Measurements from ENCODE around the gene PTBP3. TPM values are rescaled to one million over a fixed set of nuclear protein-coding genes. Genes with fewer than 3 reads are reported as not detected.

PTBP3 gene
- total and polyA plus RNA-seq, 2 of the 13 experiments (the other 11 are each of a cell fraction or from before 2014, with no cell fraction given) = 52.8 to 61.1 TPM

DNA sequence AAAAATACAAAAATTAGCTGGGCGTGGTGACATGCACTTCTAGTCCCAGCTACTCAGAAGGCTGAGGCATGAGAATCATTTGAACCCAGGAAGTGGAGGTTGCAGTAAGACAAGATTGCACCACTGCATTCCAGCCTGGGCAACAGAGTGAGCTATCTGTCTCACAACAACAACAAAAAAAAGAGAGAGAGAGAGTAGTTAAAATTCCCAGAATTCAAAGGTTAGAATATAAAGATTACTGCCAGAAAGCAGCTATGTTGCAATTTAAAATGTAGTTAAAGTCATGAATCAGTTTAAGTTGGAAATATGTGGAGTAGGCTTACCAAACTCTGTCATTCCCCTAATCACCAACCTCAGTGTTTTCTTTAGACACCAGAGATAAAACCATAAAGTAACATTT lies 99.7 kb downstream of the PTBP3 start:
- Histone ChIP-seq H3K4me3 (replicated peaks in 1 of 3; ENCODE audit: insufficient read depth in 1 of 3, low read depth in 2 of 3, low read length in 3 of 3) (no peak overlapping the region), H3K27me3 (ENCODE audit: control insufficient read depth in 1 of 2, insufficient read depth in 2 of 2, low read length in 2 of 2) (no peaks in the 10 kb centered on the region), H3K27ac (ENCODE audit: extremely low read length, insufficient read depth, low read length) (no peak overlapping the region), H3K4me1 (ENCODE audit: insufficient read depth, low read length) (peaks cover 14% of the 10 kb centered on the region), H2AFZ (ENCODE audit: low read length) (no peak overlapping the region), H3K36me3 (replicated peaks in 1 of 2; ENCODE audit: control insufficient read depth in 1 of 2, insufficient read depth in 2 of 2, low read length in 2 of 2) (peaks cover 4 to 26% of the 10 kb centered on the region in 2 experiments), H3K9me3 (ENCODE audit: low read length) (no peaks in the 10 kb centered on the region), H3K4me2 (ENCODE audit: low read depth, low read length) (no peak overlapping the region), H3K9ac (ENCODE audit: insufficient read depth, low read depth, low read length) (no peak overlapping the region), H3K79me2 (ENCODE audit: insufficient read depth, low read length) (peaks cover 2% of the 10 kb centered on the region), H4K20me1 (ENCODE audit: insufficient read depth, low read length) (no peaks in the 10 kb centered on the region)
- ChIA-PET POLR2A (interaction anchor here (1.0 kb wide), 1 partner anchor 52 kb away, joined by 3 read pairs; no protein-coding TSS in a partner anchor), CTCF (ENCODE audit: low intra/inter-chr PET ratio, low total read pairs) (no interaction called here)
- TF ChIP-seq FOXP1 (IDR thresholded peaks at IDR 0.05) (peak; percentile 9; the same call in 1 of the 2 replicates), FOXP1 (CRISPR knock-in tag; IDR thresholded peaks at IDR 0.05) (no peak), SMARCC2 (IDR thresholded peaks at IDR 0.05) (no peak), CEBPG (CRISPR knock-in tag; IDR thresholded peaks at IDR 0.05) (peak; percentile 24; the same call in 1 of the 2 replicates), TEAD3 (CRISPR knock-in tag; optimal IDR thresholded peaks at IDR 0.05; ENCODE audit: borderline replicate concordance) (peak; percentile 66)
- TF ChIP-seq, protein P1, sequence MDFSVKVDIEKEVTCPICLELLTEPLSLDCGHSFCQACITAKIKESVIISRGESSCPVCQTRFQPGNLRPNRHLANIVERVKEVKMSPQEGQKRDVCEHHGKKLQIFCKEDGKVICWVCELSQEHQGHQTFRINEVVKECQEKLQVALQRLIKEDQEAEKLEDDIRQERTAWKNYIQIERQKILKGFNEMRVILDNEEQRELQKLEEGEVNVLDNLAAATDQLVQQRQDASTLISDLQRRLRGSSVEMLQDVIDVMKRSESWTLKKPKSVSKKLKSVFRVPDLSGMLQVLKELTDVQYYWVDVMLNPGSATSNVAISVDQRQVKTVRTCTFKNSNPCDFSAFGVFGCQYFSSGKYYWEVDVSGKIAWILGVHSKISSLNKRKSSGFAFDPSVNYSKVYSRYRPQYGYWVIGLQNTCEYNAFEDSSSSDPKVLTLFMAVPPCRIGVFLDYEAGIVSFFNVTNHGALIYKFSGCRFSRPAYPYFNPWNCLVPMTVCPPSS (IDR thresholded peaks at IDR 0.05) = no peak
- 93% methylated on average over 1 of the region's 1 CpG for WGBS (ENCODE audit: low lambda C conversion rate)
- intact Hi-C loops (cut with micrococcal nuclease; ENCODE audit: unreplicated experiment) (loop anchor here (5.0 kb wide), 1 partner anchor 56 kb away; the partner anchor contains the start of gene SUSD1), in situ Hi-C loops (cut with HindIII; ENCODE audit: extremely low pct_ligation_motif_present, low pct_unique_long_range_greater_than_20kb) (no loop called here)
- peak; percentile 18 for DNase-seq (ENCODE audit: low spot score)
- BruUV-seq (replicated peaks) = no TSS peak
- no peak for ATAC-seq
- FAIRE-seq = no peak

DNA sequence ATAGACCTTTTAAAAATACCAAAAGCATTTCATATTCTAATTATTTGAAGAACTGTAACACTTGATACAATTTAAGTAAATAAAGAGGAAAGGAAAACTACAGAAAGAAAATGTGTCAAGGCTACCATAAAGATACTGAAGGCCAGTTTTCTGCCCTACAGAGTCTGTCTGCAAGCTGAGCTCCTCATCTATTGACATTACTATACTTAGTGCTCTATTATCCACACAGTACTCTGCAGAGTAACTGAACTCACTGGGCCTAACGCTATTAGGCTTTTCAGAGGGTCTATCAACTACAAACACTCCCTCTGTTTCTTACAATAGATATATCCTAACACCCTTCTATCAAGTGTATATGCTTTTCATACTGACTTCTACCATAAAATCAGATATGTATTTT lies 101.2 kb downstream of the PTBP3 start:
- no TSS peak for BruUV-seq (replicated peaks)
- intact Hi-C loops (cut with micrococcal nuclease; ENCODE audit: unreplicated experiment) = loop anchor here (5.0 kb wide), 1 partner anchor 55 kb away; the partner anchor contains the start of gene SUSD1
- ATAC-seq = no peak
- TF ChIP-seq ZNF251 (CRISPR knock-in tag; IDR thresholded peaks at IDR 0.05) (no peak), ZNF263 (CRISPR knock-in tag; IDR thresholded peaks at IDR 0.05) (no peak), ZBTB8A (CRISPR knock-in tag; IDR thresholded peaks at IDR 0.05; ENCODE audit: borderline replicate concordance, low read depth) (no peak), RFX5 (IDR thresholded peaks at IDR 0.05; ENCODE audit: low read depth, low read length) (no peak), ZNF510 (CRISPR knock-in tag; IDR thresholded peaks at IDR 0.05; ENCODE audit: low read depth) (no peak), HCFC1 (IDR thresholded peaks at IDR 0.05; ENCODE audit: low read depth, low read length) (no peak), ZNF136 (CRISPR knock-in tag; IDR thresholded peaks at IDR 0.05; ENCODE audit: low read depth) (no peak), ZNF879 (CRISPR knock-in tag; IDR thresholded peaks at IDR 0.05) (no peak), SALL1 (CRISPR knock-in tag; IDR thresholded peaks at IDR 0.05) (no peak)

More for the DNA sequence above, 101.2 kb downstream of the PTBP3 start:
- ChIA-PET POLR2A (interaction anchor here (1.0 kb wide), 1 partner anchor 101 kb away, joined by 3 read pairs; the partner anchor contains the start of gene PTBP3), CTCF (ENCODE audit: low intra/inter-chr PET ratio, low total read pairs) (no interaction called here)
- no peaks in the 10 kb centered on the region for H4K20me1 ChIP-seq (ENCODE audit: insufficient read depth, low read length)
- no peak overlapping the region for H3K27ac ChIP-seq (ENCODE audit: extremely low read length, insufficient read depth, low read length)
- no peak overlapping the region for H3K4me2 ChIP-seq (ENCODE audit: low read depth, low read length)
- peaks cover 14% of the 10 kb centered on the region for H3K4me1 ChIP-seq (ENCODE audit: insufficient read depth, low read length)
- H3K4me3 ChIP-seq (replicated peaks in 1 of 3; ENCODE audit: insufficient read depth in 1 of 3, low read depth in 2 of 3, low read length in 3 of 3) = no peak overlapping the region
- H3K9me3 ChIP-seq (ENCODE audit: low read length) = no peaks in the 10 kb centered on the region
- H3K79me2 ChIP-seq (ENCODE audit: insufficient read depth, low read length) = peaks cover 2% of the 10 kb centered on the region
- in situ Hi-C loops (cut with HindIII; ENCODE audit: extremely low pct_ligation_motif_present, low pct_unique_long_range_greater_than_20kb) = no loop called here
- 96% methylated on average over 1 of the region's 1 CpG for WGBS (ENCODE audit: low lambda C conversion rate)
- H2AFZ ChIP-seq (ENCODE audit: low read length) = no peak overlapping the region
- no peak for FAIRE-seq
- peaks cover 6 to 32% of the 10 kb centered on the region in 2 experiments for H3K36me3 ChIP-seq (replicated peaks in 1 of 2; ENCODE audit: control insufficient read depth in 1 of 2, insufficient read depth in 2 of 2, low read length in 2 of 2)
- H3K27me3 ChIP-seq (ENCODE audit: control insufficient read depth in 1 of 2, insufficient read depth in 2 of 2, low read length in 2 of 2) = no peaks in the 10 kb centered on the region
- H3K9ac ChIP-seq (ENCODE audit: insufficient read depth, low read depth, low read length) = no peak overlapping the region
- DNase-seq (ENCODE audit: low spot score) = no peak
